OCI-LY3 (cell line): ENCODE data around the gene PACRG.

ENCODE experiments used
- H2AFZ ChIP-seq: fragments of 200-600, 300-600 bp; shearing (Covaris generic); 2 replicates; pipeline ENCODE4 v1.6.0; 2014; ENCODE audit warnings: antibody characterized with exemption, low read depth, low read length
- H3K27ac ChIP-seq: fragments of 200-600, 300-600 bp; sonication (generic); 2 replicates; pipeline ENCODE4 v1.5.1; 2014; ENCODE audit warnings: mild to moderate bottlenecking, low read length, moderate library complexity, mixed read lengths
- H3K27me3 ChIP-seq: fragments of 200-600, 300-600 bp; sonication (generic); 2 replicates; pipeline ENCODE4 v1.6.1; 2014; ENCODE audit warnings: low read depth, low read length, mixed read lengths
- H3K36me3 ChIP-seq: fragments of 200-600, 300-600 bp; sonication (generic); replicated peaks from 2 replicates; pipeline ENCODE3; 2014; ENCODE audit warnings: low read depth, low read length, mixed read lengths
- H3K4me1 ChIP-seq: fragments of 300-600, 200-600 bp; sonication (generic); 2 replicates; pipeline ENCODE4 v1.6.1; 2014; ENCODE audit warnings: low read length, mixed read lengths
- H3K4me2 ChIP-seq: fragments of 200-600, 300-600 bp; sonication (generic); 2 replicates; pipeline ENCODE4 v1.6.1; 2014; ENCODE audit warnings: low read length, mixed read lengths
- H3K4me3 ChIP-seq: fragments of 300-600, 200-600 bp; sonication (generic); 2 replicates; pipeline ENCODE4 v1.5.1; 2014; ENCODE audit warnings: antibody characterized with exemption, mild to moderate bottlenecking, low read length, moderate library complexity
- H3K79me2 ChIP-seq: fragments of 300-600, 200-600 bp; shearing (Covaris generic); 2 replicates; pipeline ENCODE4 v1.6.1; 2014; ENCODE audit warnings: mild to moderate bottlenecking, low read length, mixed read lengths
- H3K9ac ChIP-seq: fragments of 300-600, 200-600 bp; shearing (Covaris generic); 2 replicates; pipeline ENCODE4 v1.6.0; 2014; ENCODE audit warnings: mild to moderate bottlenecking, low read length, moderate library complexity
- H3K9me3 ChIP-seq: fragments of 200-600, 300-600 bp; shearing (Covaris generic); 2 replicates; pipeline ENCODE4 v1.6.1; 2014; ENCODE audit warnings: low read length, mixed read lengths; ENCODE audit not compliant: insufficient read depth
- H4K20me1 ChIP-seq: fragments of 200-600, 300-600 bp; sonication (generic); 2 replicates; pipeline ENCODE4 v1.6.1; 2016; ENCODE audit warnings: low read length, mixed read lengths; ENCODE audit not compliant: insufficient read depth
- CTCF ChIP-seq: fragments of 200-600, 300-600 bp; sonication (generic); IDR thresholded peaks from 2 replicates; pipeline ENCODE4 v1.5.1; 2014; ENCODE audit warnings: antibody characterized with exemption, low read length, low read depth
- EZH2phosphoT487 ChIP-seq: fragments of 200-600 bp; shearing (Covaris generic); IDR thresholded peaks from 2 replicates; pipeline ENCODE4 v1.6.1; 2018; ENCODE audit warnings: antibody characterized with exemption, mixed run types, low read depth

The PACRG gene

GRCh38 chr6:162906479-162906878, 178.7 kb downstream of the PACRG start:
- H3K27me3 ChIP-seq = no peaks in the 10 kb centered on the region
- no peaks in the 10 kb centered on the region; the same call in 1 of the 2 replicates for H3K9me3 ChIP-seq
- no peak for TF ChIP-seq CTCF
- no peak for TF ChIP-seq EZH2phosphoT487
- H3K36me3 ChIP-seq = no peaks in the 10 kb centered on the region
- no peaks in the 10 kb centered on the region for H3K79me2 ChIP-seq
- no peak overlapping the region for H3K4me3 ChIP-seq
- no peaks in the 10 kb centered on the region for H3K4me1 ChIP-seq
- no peak overlapping the region for H2AFZ ChIP-seq
- no peak overlapping the region for H3K27ac ChIP-seq
- no peak overlapping the region for H3K9ac ChIP-seq
- H4K20me1 ChIP-seq = no peaks in the 10 kb centered on the region
- H3K4me2 ChIP-seq = no peak overlapping the region

- Histone ChIP-seq H3K9me3 (no peaks in the 10 kb centered on the region; the same call in 1 of the 2 replicates), H3K27ac (no peak overlapping the region), H3K4me2 (no peak overlapping the region), H3K79me2 (no peaks in the 10 kb centered on the region), H3K4me3 (no peak overlapping the region), H3K9ac (no peak overlapping the region), H2AFZ (no peak overlapping the region), H3K36me3 (no peaks in the 10 kb centered on the region), H3K27me3 (no peaks in the 10 kb centered on the region), H3K4me1 (no peaks in the 10 kb centered on the region), H4K20me1 (no peaks in the 10 kb centered on the region)
- TF ChIP-seq CTCF (peak; percentile 56), EZH2phosphoT487 (no peak)
These were observed 180.2 kb downstream of the PACRG start for GRCh38 chr6:162907876-162908481.

GRCh38 chr6:162913206-162913605, 185.4 kb downstream of the PACRG start:
- TF ChIP-seq EZH2phosphoT487 (no peak), CTCF (no peak)
- H3K4me1 ChIP-seq = no peaks in the 10 kb centered on the region
- no peak overlapping the region for H3K27ac ChIP-seq
- no peaks in the 10 kb centered on the region for H3K27me3 ChIP-seq
- H3K9me3 ChIP-seq = no peaks in the 10 kb centered on the region
- H3K4me3 ChIP-seq = no peak overlapping the region
- no peaks in the 10 kb centered on the region for H4K20me1 ChIP-seq
- H3K4me2 ChIP-seq = no peak overlapping the region
- no peak overlapping the region for H2AFZ ChIP-seq
- H3K79me2 ChIP-seq = no peaks in the 10 kb centered on the region
- H3K36me3 ChIP-seq = no peaks in the 10 kb centered on the region
- H3K9ac ChIP-seq = no peak overlapping the region

- no peak for TF ChIP-seq EZH2phosphoT487
- no peaks in the 10 kb centered on the region for H3K36me3 ChIP-seq
- no peak overlapping the region for H3K4me3 ChIP-seq
- H3K4me1 ChIP-seq = no peaks in the 10 kb centered on the region
- no peaks in the 10 kb centered on the region for H3K79me2 ChIP-seq
- no peak overlapping the region for H2AFZ ChIP-seq
- no peak overlapping the region for H3K4me2 ChIP-seq
- no peaks in the 10 kb centered on the region for H4K20me1 ChIP-seq
- H3K9me3 ChIP-seq = no peaks in the 10 kb centered on the region
- no peaks in the 10 kb centered on the region for H3K27me3 ChIP-seq
- no peak overlapping the region for H3K9ac ChIP-seq
- no peak overlapping the region for H3K27ac ChIP-seq
These were observed 189.7 kb downstream of the PACRG start for GRCh38 chr6:162917506-162917905.
